ENCODE results near the gene VEZF1.

- TF ChIP-seq POLR2A (IDR thresholded peaks at IDR 0.05; ENCODE audit: low read depth, low read length) (no peak), POLR2AphosphoS5 (IDR thresholded peaks at IDR 0.05; ENCODE audit: low read depth, low read length) (no peak)
Observed at GRCh38 chr17:57972151-57972550, 15.9 kb downstream of the VEZF1 start.

Measured in GM12891 (cell line).